WERI-Rb-1 (cell line): ENCODE results near the gene HNRNPF.

Source experiments
- DNase-seq: peaks from one replicate; pipeline ENCODE4 v3.0.0-alpha.2; 2020
- H3K27ac ChIP-seq: fragments of 250-450 bp; sonication (Bioruptor Pico); 2 replicates; pipeline ENCODE4 v1.5.1; 2020; ENCODE audit warnings: mild to moderate bottlenecking, moderate library complexity
- H3K27me3 ChIP-seq: fragments of 250-450 bp; sonication (Bioruptor Pico); 2 replicates; pipeline ENCODE4 v1.5.1; 2021; ENCODE audit warnings: mild to moderate bottlenecking, low read depth, moderate library complexity; ENCODE audit not compliant: insufficient read depth, severe bottlenecking
- H3K36me3 ChIP-seq: fragments of 250-450 bp; sonication (Bioruptor Pico); 2 replicates; pipeline ENCODE4 v1.5.1; 2020; ENCODE audit warnings: mild to moderate bottlenecking, moderate library complexity
- H3K4me3 ChIP-seq: 2 replicates; pipeline ENCODE4 v1.5.1; 2011; ENCODE audit warnings: low read depth, mild to moderate bottlenecking, control low read depth, low read length
- H3K9me3 ChIP-seq: fragments of 250-450 bp; sonication (Bioruptor Pico); 2 replicates; pipeline ENCODE4 v1.5.1; 2021; ENCODE audit warnings: mild to moderate bottlenecking, moderate library complexity; ENCODE audit not compliant: severe bottlenecking
- CTCF ChIP-seq: IDR thresholded peaks from 2 replicates; pipeline ENCODE4 v1.5.1; 2011; ENCODE audit warnings: low read depth, mild to moderate bottlenecking, control low read depth, inconsistent platforms, low read length

HNRNPF gene

GRCh38 chr10:43365001-43365400, 44.0 kb downstream of the HNRNPF start:
- H3K4me3 ChIP-seq, result no peak overlapping the region
- H3K27me3 ChIP-seq, result no peaks in the 10 kb centered on the region
- TF ChIP-seq CTCF, result no peak
- no peaks in the 10 kb centered on the region for H3K9me3 ChIP-seq
- no peaks in the 10 kb centered on the region for H3K36me3 ChIP-seq
- no peak for DNase-seq
- H3K27ac ChIP-seq, result no peak overlapping the region

DNA sequence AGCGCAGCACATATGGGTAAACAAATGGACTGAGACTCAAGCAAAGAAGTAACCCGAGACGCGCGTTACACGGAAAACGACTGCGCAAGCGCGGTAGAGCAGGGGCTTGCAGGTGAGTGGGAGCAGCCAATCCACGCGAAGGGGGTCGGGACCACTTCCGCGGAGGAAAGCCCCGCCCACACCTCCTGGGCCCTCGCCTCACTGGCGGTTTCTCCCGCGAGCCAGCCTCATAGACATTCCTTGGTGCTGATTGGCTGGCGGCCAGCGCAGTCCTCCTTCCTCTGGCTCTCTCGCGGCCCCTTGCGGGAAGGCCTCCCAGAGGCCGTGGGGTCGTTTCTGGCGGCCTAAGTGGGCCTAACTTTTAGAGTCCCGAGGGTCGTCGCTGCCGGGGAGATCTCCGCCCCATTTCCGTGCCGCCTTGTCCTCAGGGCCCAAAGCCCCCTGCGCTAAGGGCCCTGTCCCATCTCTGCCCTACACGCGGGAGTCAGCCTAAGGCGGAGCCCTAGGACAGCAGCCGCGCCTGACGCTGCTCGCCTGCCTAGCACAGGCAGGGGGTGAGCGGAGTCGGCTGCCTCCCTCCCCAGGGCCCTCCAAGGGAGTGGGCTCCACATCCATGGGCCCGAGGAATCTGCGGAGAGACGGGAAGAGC, 46.7 kb downstream of the HNRNPF start:
- no peak for TF ChIP-seq CTCF
- Histone ChIP-seq H3K27me3 (no peaks in the 10 kb centered on the region), H3K4me3 (no peak overlapping the region), H3K27ac (no peak overlapping the region), H3K36me3 (no peaks in the 10 kb centered on the region), H3K9me3 (no peaks in the 10 kb centered on the region)
- no peak for DNase-seq

GRCh38 chr10:43361547-43362190, 47.3 kb downstream of the HNRNPF start:
- Histone ChIP-seq H3K4me3 (no peak overlapping the region), H3K27me3 (no peaks in the 10 kb centered on the region), H3K36me3 (no peaks in the 10 kb centered on the region), H3K27ac (no peak overlapping the region), H3K9me3 (no peaks in the 10 kb centered on the region)
- no peak for DNase-seq
- TF ChIP-seq CTCF, result no peak

DNA sequence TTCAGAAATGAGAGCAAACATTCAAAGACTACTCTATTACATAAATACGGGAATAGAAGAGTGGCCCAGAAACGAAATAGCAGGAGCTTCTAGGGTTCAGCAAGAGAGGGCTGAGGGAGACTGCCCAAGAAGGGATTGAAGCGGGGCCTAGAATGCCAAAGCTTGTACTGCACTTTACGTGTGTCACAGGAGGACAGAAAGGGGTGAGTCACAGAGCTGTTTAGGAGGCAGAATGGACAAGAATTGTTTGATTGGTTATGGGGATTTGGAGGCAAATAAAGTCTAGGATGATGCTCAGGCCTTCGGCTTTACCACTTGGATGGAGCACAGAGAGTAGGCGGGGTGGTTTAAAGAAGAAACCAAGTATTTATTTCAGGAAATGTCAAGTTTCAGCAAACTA, 48.9 kb downstream of the HNRNPF start:
- Histone ChIP-seq H3K27ac (no peak overlapping the region), H3K27me3 (no peaks in the 10 kb centered on the region), H3K36me3 (no peaks in the 10 kb centered on the region)

DNA sequence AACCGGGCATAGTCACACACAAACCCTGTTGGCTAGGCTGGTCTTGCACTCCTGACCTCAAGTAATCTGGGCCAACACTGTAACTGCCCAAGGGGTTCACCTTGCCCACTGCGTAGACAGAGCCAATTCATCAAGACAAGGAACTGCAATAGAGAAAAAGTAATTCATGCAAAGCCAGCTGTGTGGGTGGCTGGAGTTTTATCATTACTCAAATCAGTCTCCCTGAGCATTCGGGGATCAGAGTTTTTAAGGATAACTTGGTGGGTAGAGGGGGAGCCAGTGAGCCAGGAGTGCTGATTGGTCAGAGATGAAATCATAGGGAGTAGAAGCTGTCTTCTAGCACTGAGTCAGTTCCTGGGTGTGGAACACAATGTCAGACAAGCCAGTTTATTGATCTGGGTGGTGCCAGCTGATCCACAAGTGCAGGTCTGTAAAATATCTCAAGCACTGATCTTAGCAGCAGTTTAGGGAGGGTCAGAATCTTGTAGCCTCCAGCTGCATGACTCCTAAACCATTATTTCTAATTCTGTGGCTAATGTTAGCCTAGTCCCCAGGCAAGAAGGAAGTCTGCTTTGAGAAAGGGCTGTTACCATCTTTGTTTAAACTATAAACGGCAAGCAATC, 53.1 kb downstream of the HNRNPF start:
- H3K36me3 ChIP-seq, result no peaks in the 10 kb centered on the region
- no peaks in the 10 kb centered on the region for H3K9me3 ChIP-seq
- no peak overlapping the region for H3K27ac ChIP-seq
- no peak overlapping the region for H3K4me3 ChIP-seq
- no peaks in the 10 kb centered on the region for H3K27me3 ChIP-seq
- DNase-seq, result no peak
- no peak for TF ChIP-seq CTCF

More for the DNA sequence above, 48.9 kb downstream of the HNRNPF start:
- DNase-seq, result no peak
- H3K9me3 ChIP-seq, result no peaks in the 10 kb centered on the region
- no peak overlapping the region for H3K4me3 ChIP-seq
- TF ChIP-seq CTCF, result no peak
